ENCODE results near the gene HS2ST1. TPM values are rescaled to one million over a fixed set of nuclear protein-coding genes. Genes with fewer than 3 reads are reported as not detected.

HS2ST1 gene
- total and polyA plus RNA-seq, 2 donors (not counting 3 experiments of a cell fraction or from before 2014, with no cell fraction given) = 5.5 to 31.2 TPM

- TF ChIP-seq CTCF (IDR thresholded peaks at IDR 0.05; ENCODE audit: extremely low read depth in 1 of 2, insufficient read depth in 1 of 2, low read depth in 1 of 2, low read length in 2 of 2) (no peak), FOS (IDR thresholded peaks at IDR 0.05; ENCODE audit: borderline replicate concordance, insufficient read depth, low read length) (no peak), POLR2AphosphoS5 (IDR thresholded peaks at IDR 0.05; ENCODE audit: insufficient read depth, low read depth, low read length) (no peak), POLR2A (IDR thresholded peaks at IDR 0.05; ENCODE audit: low read depth, low read length) (no peak), EZH2 (IDR thresholded peaks at IDR 0.05; ENCODE audit: borderline replicate concordance, low read depth, low read length, severe bottlenecking) (no peak), JUN (IDR thresholded peaks at IDR 0.05; ENCODE audit: borderline replicate concordance, insufficient read depth, insufficient read length, low read depth) (no peak), MYC (IDR thresholded peaks at IDR 0.05; ENCODE audit: low read depth, low read length) (no peak)
- TF ChIP-seq, protein P1, sequence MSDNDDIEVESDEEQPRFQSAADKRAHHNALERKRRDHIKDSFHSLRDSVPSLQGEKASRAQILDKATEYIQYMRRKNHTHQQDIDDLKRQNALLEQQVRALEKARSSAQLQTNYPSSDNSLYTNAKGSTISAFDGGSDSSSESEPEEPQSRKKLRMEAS (IDR thresholded peaks at IDR 0.05; ENCODE audit: insufficient read depth, insufficient read length) = no peak
- H3K4me1 ChIP-seq (ENCODE audit: control insufficient read depth, extremely low read depth, insufficient read depth, low read length) = peaks cover 16% of the 10 kb centered on the region
- H3K27me3 ChIP-seq (ENCODE audit: control insufficient read depth in 2 of 2, insufficient read depth in 2 of 2, low read length in 2 of 2) = no peaks in the 10 kb centered on the region
- H4K20me1 ChIP-seq (replicated peaks; ENCODE audit: control insufficient read depth, extremely low read depth, insufficient read depth, low read length) = no peaks in the 10 kb centered on the region
- no peak overlapping the region for H3K9ac ChIP-seq (replicated peaks; ENCODE audit: extremely low read depth, insufficient read depth, low read length)
- DNase-seq (ENCODE audit: low read depth, low spot score) (no peak), FAIRE-seq (no peak)
- H2AFZ ChIP-seq (ENCODE audit: low read depth, low read length) = no peak overlapping the region
- no peak overlapping the region for H3K4me3 ChIP-seq (replicated peaks in 1 of 3; ENCODE audit: insufficient read depth in 1 of 3, low read depth in 1 of 3, low read length in 3 of 3)
- peaks cover 61% of the 10 kb centered on the region for H3K79me2 ChIP-seq (ENCODE audit: control insufficient read depth, insufficient read depth, low read length)
- no peaks in the 10 kb centered on the region for H3K9me3 ChIP-seq (replicated peaks; ENCODE audit: control insufficient read depth, insufficient read depth, low read length)
- no peaks in the 10 kb centered on the region for H3K9me1 ChIP-seq (replicated peaks; ENCODE audit: control insufficient read depth, extremely low read depth, insufficient read depth, low read length)
- no TSS peak for BruUV-seq (replicated peaks)
- ChIA-PET CTCF (interaction anchor here (0.5 to 3.7 kb wide), 4 partner anchors 11 to 167 kb away, joined by 3 to 34 read pairs (median 16); no protein-coding TSS in a partner anchor), POLR2A (no interaction called here)
- H3K36me3 ChIP-seq (ENCODE audit: control insufficient read depth in 2 of 2, extremely low read depth in 1 of 2, insufficient read depth in 2 of 2, low read length in 2 of 2) = no peaks in the 10 kb centered on the region
- peak overlapping the region; percentile 85 for H3K4me2 ChIP-seq (ENCODE audit: insufficient read depth, low read length)
- H3K27ac ChIP-seq (ENCODE audit: insufficient read depth, low read depth, low read length) = no peak overlapping the region
- dilution Hi-C loops (cut with MboI; ENCODE audit: extremely low pct_ligation_motif_present, low sequenced_read_pairs) (no loop called here), intact Hi-C loops (cut with micrococcal nuclease) (loop anchor here (5.0 to 10.0 kb wide), 4 partner anchors 111 to 1768 kb away; partner anchors contain the start of genes ODF2L, PKN2 and SH3GLB1)
Observed at GRCh38 chr1:86916752-86917151, 2.3 kb downstream of the HS2ST1 start.
